ACC112 (cell line): ENCODE data around the gene PSD4.

Experiments used
- H2AFZ ChIP-seq: fragments of 200-600 bp; sonication (generic); one replicate; pipeline ENCODE4 v1.6.0; 2017; ENCODE audit warnings: antibody characterized with exemption, low read length; ENCODE audit not compliant: unreplicated experiment
- H3K27ac ChIP-seq: fragments of 200-600 bp; sonication (generic); 2 replicates; pipeline ENCODE4 v1.5.1; 2014; ENCODE audit warnings: low read depth, mild to moderate bottlenecking, antibody characterized with exemption, low read length, moderate library complexity
- H3K27me3 ChIP-seq: fragments of 200-600 bp; sonication (generic); 2 replicates; pipeline ENCODE4 v1.6.1; 2014; ENCODE audit warnings: mild to moderate bottlenecking, antibody characterized with exemption, low read length, moderate library complexity, mixed read lengths; ENCODE audit not compliant: insufficient read depth
- H3K36me3 ChIP-seq: fragments of 200-600 bp; sonication (generic); 2 replicates; pipeline ENCODE4 v1.6.1; 2016; ENCODE audit warnings: mild to moderate bottlenecking, antibody characterized with exemption, low read length, moderate library complexity, mixed read lengths; ENCODE audit not compliant: insufficient read depth
- H3K4me1 ChIP-seq: fragments of 200-600 bp; sonication (generic); one replicate; pipeline ENCODE4 v1.6.1; 2016; ENCODE audit warnings: low read length, mixed read lengths; ENCODE audit not compliant: insufficient read depth, unreplicated experiment, control insufficient read depth
- H3K4me3 ChIP-seq: fragments of 200-600 bp; sonication (generic); 2 replicates; pipeline ENCODE4 v1.5.1; 2014; ENCODE audit warnings: mild to moderate bottlenecking, low read depth, low read length
- H3K79me2 ChIP-seq: fragments of 200-600 bp; sonication (generic); one replicate; pipeline ENCODE4 v1.6.0; 2016; ENCODE audit warnings: low read length; ENCODE audit not compliant: control insufficient read depth, unreplicated experiment, insufficient read depth

Gene PSD4

GRCh38 chr2:113202305-113203216 lies 28.8 kb downstream of the PSD4 start:
- no peaks in the 10 kb centered on the region for H3K27me3 ChIP-seq
- no peak overlapping the region for H3K4me3 ChIP-seq
- H2AFZ ChIP-seq = no peak overlapping the region
- no peaks in the 10 kb centered on the region for H3K36me3 ChIP-seq
- H3K27ac ChIP-seq = no peak overlapping the region
- H3K4me1 ChIP-seq = peaks cover 9% of the 10 kb centered on the region
- no peaks in the 10 kb centered on the region for H3K79me2 ChIP-seq

DNA sequence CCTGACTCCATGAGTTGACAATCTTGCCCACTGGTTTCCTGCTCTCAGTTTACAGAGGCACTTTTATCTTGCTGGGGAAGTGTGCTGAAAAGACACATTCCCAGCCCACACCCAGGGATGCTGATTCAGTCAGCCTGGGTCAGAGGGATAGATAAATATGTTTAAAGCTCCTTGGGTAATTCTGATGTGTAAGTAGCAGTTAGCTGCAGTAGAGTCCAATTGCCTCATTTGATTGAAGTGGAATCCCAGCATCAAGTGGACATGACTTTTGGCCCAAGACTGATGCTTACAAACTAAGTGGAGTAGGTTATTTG lies 29.4 kb downstream of the PSD4 start:
- Histone ChIP-seq H3K36me3 (no peaks in the 10 kb centered on the region), H3K27ac (no peak overlapping the region), H3K79me2 (no peaks in the 10 kb centered on the region), H2AFZ (no peak overlapping the region), H3K4me1 (peaks cover 9% of the 10 kb centered on the region), H3K4me3 (no peak overlapping the region), H3K27me3 (no peaks in the 10 kb centered on the region)

DNA sequence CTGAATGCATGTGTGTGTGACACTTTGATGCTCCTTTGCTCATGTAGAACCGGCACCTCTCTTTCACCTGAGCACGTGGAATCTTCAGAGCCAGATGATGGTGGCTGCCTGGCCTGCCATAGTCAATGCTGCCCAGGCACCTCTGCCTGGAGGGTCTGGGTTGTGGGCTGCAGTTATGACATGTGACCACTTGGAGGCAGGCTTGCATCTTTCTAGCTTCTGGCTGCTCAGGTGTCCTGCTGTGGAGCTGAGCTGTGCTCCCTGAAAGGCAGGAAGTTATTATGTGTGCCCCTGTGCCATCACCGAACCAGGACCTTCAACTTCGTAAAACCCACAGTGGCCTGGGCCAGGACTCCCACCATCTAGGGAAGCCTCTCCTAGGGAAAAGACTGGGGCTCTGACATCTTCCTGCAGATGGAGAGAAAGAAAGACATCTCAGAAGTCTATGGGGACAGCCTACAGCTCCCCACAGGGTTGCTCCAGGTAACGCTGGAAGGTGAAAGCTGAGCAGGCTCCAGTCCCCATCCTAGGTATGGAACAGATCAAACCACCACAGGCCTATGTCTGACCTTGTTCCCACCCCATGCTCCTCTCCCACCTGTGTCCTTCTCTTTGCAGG lies 30.2 kb downstream of the PSD4 start:
- Histone ChIP-seq H3K4me3 (no peak overlapping the region), H3K36me3 (no peaks in the 10 kb centered on the region), H3K27me3 (no peaks in the 10 kb centered on the region), H3K79me2 (no peaks in the 10 kb centered on the region), H3K27ac (no peak overlapping the region), H2AFZ (no peak overlapping the region), H3K4me1 (peaks cover 9% of the 10 kb centered on the region)

- Histone ChIP-seq H2AFZ (no peak overlapping the region), H3K36me3 (no peaks in the 10 kb centered on the region), H3K27ac (no peak overlapping the region), H3K4me3 (no peak overlapping the region), H3K4me1 (peaks cover 15% of the 10 kb centered on the region), H3K79me2 (no peaks in the 10 kb centered on the region), H3K27me3 (no peaks in the 10 kb centered on the region)
Measured at GRCh38 chr2:113206251-113206650, 32.5 kb downstream of the PSD4 start.

GRCh38 chr2:113207021-113207420 lies 33.2 kb downstream of the PSD4 start:
- Histone ChIP-seq H3K4me3 (no peak overlapping the region), H3K36me3 (no peaks in the 10 kb centered on the region), H3K79me2 (no peaks in the 10 kb centered on the region), H3K27me3 (no peaks in the 10 kb centered on the region), H3K4me1 (peaks cover 21% of the 10 kb centered on the region), H3K27ac (no peak overlapping the region), H2AFZ (no peak overlapping the region)

GRCh38 chr2:113208396-113208795 lies 34.6 kb downstream of the PSD4 start:
- no peak overlapping the region for H2AFZ ChIP-seq
- no peak overlapping the region for H3K4me3 ChIP-seq
- no peaks in the 10 kb centered on the region for H3K27me3 ChIP-seq
- peaks cover 14% of the 10 kb centered on the region for H3K4me1 ChIP-seq
- H3K36me3 ChIP-seq = no peaks in the 10 kb centered on the region
- no peaks in the 10 kb centered on the region for H3K79me2 ChIP-seq
- H3K27ac ChIP-seq = no peak overlapping the region

DNA sequence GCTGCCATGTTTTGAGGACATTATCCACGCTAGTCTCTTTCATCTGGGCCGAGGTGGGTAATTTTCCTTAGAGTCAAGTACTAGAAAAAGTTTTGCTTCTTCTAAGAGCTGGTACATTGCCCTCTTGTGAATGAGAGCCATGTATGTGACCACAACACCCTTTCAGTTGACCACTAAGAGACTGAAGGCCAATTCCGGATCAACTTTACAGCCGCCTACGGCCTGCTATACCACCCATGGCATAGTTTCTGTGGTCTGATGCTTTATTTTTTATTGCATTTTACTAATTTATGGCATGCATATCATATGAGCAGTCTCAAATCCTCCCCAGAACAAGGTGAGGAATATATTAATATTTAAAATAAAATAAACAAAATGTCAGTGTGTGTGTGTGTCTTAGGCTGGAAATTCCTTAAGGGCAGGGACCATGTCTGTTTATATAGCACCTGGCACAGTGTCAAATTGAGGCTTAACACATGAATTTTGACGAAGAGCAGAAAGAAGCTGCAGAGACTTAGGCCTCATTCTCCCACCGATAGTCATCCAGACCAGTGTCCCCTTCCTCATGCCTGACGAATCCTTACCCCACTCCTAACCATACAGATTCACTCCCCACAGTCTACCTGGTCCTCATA lies 35.4 kb downstream of the PSD4 start:
- Histone ChIP-seq H3K4me3 (no peak overlapping the region), H3K79me2 (no peaks in the 10 kb centered on the region), H2AFZ (no peak overlapping the region), H3K27me3 (no peaks in the 10 kb centered on the region), H3K4me1 (peaks cover 14% of the 10 kb centered on the region), H3K36me3 (no peaks in the 10 kb centered on the region), H3K27ac (no peak overlapping the region)

GRCh38 chr2:113209646-113210171 lies 35.9 kb downstream of the PSD4 start:
- H2AFZ ChIP-seq = no peak overlapping the region
- H3K27ac ChIP-seq = no peak overlapping the region
- H3K4me1 ChIP-seq = peaks cover 14% of the 10 kb centered on the region
- no peaks in the 10 kb centered on the region for H3K79me2 ChIP-seq
- no peaks in the 10 kb centered on the region for H3K27me3 ChIP-seq
- no peak overlapping the region for H3K4me3 ChIP-seq
- no peaks in the 10 kb centered on the region for H3K36me3 ChIP-seq

DNA sequence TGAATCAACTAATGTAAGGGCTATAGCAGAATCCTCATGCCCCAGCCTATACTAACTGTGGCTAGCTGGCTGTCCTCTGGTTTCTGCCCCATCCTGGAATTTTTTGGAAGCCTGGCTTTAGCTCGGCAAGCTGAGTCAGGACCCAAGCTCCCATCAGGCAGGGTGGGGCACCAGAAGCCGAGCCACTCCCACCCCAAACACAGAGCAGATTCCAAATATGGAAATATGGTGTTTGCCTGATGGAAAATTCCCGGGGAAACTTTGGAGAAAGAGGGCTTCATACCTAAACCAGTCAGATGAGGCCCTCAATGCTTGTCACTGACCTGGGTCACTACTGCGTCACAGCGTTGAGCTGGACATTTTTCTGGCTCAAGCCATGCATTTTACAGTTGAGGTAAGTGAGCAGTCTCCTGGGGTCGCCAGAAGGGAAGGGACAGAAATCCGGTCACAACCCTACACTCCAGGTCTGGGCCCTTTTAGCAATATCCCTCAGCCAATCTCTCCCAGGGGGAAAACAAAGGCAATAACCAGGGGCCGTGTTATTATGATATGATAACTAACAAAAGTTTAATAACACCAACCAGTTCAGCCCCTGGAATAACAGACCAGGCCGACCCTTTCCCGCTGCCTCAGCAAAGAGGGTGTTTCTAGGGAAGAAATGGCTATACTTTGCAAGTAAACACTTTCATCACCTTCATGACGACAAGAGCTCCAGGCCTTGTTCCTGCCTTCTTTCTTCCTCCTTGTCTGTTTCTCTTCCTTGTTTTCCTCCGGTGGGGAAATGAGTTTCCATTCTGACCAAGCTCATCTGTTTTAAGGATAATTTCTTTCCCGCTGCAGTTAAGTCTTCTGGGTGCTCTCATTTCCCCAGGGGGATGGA lies 37.7 kb downstream of the PSD4 start:
- no peaks in the 10 kb centered on the region for H3K27me3 ChIP-seq
- peak overlapping the region; percentile 85 for H2AFZ ChIP-seq
- H3K27ac ChIP-seq = no peak overlapping the region
- no peaks in the 10 kb centered on the region for H3K36me3 ChIP-seq
- peaks cover 14% of the 10 kb centered on the region for H3K4me1 ChIP-seq
- H3K4me3 ChIP-seq = no peak overlapping the region; the same call in 1 of the 2 replicates
- H3K79me2 ChIP-seq = no peaks in the 10 kb centered on the region
